Fibroblast of upper back skin (primary cell): Measurements from ENCODE around the gene SLC8A1.

Experiments used
- DNase-seq: peaks from one replicate; pipeline ENCODE4 v3.0.0-alpha.2; 2013

Gene SLC8A1

DNA sequence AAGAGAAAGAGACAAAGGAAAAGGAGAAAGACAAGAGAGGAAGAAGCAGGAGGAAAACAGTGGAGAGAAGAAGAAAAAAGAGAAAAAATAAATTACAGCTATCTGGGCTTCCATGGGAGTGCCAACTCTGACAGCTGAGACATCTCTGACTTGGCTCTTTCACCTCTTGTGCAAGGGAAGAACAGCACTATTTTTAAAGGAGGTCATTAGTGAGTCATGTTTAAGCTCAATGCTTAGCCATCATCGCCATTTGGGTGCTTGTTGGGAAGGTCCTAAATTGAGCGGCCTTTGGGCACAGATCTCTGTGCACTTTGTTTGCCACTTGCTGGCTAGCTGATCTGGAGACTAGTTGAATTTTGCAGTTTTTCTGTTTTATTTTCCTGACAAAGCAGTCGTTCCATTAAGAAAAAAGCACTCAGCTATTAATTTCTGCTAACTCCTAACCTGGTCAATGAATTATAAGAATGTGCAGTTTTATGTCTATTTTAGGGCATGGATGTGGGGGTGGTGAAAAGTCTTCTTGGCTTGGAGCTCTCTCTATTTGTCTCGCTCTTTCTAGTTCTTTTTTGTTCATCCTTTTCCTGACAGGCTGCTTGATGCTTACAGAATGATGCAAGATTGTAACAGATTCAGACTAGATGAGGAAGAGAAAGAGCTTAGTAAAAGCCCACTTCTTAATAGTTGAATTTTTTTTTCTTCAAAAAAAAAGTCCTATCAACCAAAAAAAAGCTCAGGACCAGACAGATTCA lies 231.5 kb downstream of the SLC8A1 start:
- peak; percentile 72 for DNase-seq

GRCh38 chr2:40219141-40219540 lies 232.7 kb downstream of the SLC8A1 start:
- DNase-seq = no peak

DNA sequence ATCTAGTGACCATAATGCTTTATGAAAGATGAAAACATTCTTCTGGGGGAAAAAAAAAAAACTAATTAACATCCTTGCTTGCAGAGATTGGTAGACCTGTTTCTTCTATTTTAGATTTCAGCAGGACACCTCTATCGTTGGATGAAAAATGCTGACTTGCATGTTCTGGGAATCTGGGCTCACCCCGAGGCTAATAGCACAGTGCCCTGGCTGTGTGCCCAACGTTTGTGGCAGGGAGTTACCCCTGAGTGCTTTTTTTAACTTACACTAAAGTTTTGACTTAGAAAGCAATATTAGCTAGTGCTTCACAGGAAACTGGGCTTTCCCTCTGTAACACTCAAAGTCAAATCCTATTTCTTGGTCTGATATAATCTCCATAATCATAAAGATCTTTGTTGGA lies 233.2 kb downstream of the SLC8A1 start:
- peak; percentile 42 for DNase-seq

- no peak for DNase-seq
Measured at GRCh38 chr2:40213619-40214018, 238.3 kb downstream of the SLC8A1 start.

DNA sequence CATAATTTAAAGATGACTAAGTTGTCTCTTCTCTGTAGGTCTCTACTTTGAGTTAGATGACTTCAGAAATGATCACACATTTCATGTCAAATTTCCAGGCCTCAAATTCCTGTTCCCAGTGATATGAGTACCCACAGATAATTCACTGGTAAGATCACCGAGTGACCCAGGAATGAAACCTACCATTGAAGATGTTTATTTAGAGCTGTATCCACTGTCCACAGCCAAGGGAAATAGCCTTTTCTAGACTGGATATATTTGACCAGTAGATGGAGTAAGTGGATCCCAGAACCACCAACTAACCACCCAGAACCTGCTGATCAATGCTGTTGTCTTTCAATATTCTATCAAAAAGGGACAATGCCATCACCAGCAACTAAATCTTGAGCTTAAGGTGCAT lies 238.8 kb downstream of the SLC8A1 start:
- peak; percentile 78 for DNase-seq

DNA sequence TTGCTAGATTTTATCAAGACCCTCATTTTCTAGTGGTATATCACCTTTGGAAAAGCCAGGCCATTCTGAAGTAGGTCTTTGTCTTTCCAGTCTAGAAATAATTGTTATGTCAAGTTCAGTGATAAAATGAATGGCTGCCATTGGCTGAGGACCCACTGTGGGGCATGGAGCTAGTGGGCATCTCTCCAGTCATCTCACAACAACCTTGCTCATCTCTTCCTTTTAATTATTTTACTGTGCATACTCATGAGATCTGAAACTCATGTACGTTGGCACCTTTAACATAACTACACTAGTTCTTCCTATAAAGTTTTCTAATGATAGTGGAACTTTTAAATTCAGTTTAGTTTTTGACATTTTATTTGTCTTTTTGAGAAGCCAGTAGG lies 240.9 kb downstream of the SLC8A1 start:
- DNase-seq = no peak

DNA sequence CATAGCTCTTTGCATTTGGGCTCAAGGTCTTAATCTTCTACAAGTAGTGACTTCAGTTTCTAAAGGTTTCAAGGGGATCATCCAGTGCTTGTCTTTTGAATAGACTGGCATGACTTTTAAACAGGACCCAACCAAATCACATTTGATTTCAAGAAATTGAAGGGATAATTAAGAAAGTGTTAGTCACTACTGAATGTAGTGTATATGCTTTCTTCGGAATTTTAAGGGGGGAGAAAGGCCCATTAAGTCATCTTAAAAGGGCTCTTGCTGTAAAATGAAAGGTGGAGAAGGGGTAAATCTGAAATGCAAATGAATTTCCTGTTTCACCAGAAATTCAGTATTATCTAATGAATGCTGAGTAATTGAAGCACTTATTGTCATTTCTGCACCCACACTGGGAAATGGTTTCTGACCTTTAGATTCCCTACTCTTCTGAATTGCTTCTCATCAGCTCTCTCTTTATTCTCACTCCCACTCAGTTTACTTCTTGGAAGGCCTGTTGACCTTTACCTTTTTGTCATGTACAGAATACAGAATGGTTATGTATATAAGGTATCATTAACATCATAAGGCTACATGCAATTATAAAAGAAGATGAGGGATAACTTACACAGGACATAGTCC lies 241.4 kb downstream of the SLC8A1 start:
- DNase-seq = no peak

DNA sequence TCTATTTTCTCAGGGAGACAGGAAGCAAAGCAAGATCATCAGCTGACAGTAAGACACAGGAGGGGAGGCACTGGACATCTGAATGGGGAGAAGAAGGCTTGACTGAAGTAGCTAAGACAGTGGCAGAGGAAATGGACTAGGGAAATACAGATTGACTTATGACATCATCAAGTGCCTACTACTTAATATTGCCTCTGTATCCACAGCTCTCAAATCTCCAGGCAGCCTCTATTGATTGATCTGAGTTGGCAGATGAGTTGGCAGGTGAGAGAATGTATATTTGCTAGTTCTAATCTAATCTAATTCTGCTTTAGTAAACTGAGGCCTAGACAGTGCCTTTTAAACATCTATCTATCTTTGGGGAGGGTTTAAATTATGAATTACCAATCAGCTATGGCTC lies 242.1 kb downstream of the SLC8A1 start:
- DNase-seq = no peak

DNA sequence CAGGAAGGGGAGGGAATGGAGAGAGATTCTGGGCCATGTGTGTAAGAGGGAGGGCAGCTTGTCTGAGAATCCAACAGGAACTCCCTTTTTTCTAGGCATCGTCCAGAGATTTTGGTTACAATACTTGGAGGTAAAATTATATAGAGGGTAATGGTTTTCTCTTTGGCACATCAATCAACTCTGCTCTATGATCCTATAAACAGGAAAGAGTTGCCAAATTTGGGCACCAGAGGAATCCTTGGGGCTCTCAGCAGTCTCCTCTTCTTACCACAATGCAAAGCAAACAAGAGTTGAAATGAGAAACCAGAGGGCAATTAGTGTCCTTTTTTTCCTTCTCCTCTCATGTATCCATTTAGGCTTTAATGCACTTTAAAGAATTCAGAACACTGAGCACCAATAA lies 243.4 kb downstream of the SLC8A1 start:
- no peak for DNase-seq

DNA sequence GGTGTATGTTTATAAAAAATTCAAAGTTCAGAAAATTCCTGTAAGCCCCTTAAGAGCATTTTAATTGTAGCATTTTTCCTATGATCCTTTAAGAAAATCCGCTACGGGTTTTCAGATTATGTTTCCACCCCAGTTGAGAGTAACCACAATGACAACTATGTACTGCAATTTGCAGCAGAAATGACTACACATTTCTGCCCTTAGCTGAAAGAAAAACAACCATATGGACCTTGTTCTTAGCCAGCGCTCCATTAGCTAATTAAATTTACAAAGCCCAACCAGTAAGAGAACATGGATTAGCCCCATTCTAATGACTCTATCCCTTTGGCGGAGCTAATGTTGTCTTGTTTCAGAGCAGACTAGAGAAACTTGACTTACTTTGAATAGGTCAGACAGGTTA lies 247.6 kb downstream of the SLC8A1 start:
- peak; percentile 78 for DNase-seq

DNA sequence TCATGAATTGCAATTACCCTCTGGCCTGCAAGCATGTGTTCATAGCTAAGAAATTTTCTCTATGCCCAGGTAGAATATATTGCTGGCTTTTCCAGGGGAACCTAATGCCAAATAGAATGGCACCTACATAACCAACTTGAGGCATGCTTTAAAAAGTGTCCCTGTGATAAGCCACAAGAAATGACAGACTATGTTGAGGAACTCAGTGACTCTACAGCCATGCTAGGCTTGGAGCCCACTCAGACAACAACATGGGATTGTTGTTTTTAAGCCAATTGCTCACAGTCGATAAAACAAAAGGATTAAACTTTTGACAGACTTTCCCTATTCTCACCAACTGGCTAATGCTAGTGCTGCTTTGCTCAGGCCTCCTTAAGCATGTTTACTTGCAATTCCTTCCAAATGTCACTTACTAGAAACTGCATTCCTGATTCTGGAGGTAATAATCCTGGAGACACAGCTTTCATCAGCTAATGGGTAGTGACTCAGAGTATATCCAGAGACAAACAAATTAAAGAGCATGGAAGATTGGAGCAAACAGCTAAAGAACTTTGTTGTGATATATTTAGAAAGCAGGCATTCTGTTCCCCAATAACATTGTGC lies 249.0 kb downstream of the SLC8A1 start:
- DNase-seq = peak; percentile 56

DNA sequence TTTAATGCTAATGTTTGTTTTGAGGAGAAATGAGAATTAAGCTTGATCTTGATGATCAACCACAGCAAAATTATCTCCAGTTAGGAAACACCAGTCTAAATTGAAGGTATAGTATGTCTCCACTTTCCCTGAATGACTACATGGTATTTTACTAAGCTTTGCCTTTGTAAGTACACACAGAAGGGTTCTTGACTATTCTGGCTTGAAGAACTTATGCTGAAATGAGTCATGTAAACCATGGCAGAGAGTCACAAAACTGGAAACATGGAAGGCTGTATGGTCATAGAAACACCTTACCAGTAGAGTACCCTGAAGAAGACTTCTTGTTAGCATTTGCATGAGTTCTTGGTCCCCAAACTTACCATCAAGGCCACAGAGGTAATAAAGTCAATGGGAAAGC lies 250.5 kb downstream of the SLC8A1 start:
- no peak for DNase-seq

DNA sequence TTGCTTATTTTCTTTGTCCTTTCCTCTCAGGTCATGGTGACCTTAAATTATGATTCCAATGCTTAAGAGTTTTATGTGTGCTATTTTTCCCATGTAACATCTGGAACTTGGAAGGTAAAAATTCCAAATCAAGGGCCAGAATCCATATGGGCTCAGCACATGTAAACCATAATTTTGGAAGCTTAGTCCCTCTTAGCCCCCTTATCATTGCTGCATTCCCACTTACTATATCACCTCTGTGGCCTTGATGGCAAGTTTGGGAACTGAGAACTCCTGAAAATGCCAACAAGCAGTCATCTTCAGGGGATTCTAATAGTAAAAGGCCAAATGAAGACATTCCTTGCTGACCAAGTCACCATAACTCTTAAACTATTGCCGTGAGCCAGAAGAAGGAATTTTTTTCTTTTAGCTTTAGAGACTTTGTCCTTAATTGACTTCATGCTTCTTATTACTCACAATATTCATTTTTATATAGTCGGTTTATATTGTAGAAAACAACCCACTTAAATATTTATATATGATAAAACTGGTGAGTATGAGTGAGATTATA lies 251.4 kb downstream of the SLC8A1 start:
- peak; percentile 51 for DNase-seq

GRCh38 chr2:40199771-40200170 lies 252.1 kb downstream of the SLC8A1 start:
- DNase-seq = peak; percentile 63

DNA sequence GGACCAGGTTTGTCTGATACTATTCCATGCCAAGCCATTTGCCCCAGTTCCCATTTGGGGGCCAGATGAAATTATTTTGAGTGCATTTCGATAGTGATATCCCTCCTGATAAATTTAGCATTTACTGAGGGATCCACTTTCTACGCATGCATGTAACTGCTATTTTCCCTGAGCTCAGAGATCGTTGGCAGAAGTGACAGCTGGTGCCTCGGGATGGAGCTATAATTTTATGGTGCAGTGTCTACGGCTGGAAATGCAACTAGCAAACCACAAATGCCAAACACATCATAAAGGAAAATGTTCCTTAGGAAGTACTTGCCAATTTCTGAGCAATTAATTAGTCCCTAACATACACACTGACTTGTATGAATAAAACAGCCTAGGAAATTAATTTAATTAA lies 254.8 kb downstream of the SLC8A1 start:
- DNase-seq = no peak

DNA sequence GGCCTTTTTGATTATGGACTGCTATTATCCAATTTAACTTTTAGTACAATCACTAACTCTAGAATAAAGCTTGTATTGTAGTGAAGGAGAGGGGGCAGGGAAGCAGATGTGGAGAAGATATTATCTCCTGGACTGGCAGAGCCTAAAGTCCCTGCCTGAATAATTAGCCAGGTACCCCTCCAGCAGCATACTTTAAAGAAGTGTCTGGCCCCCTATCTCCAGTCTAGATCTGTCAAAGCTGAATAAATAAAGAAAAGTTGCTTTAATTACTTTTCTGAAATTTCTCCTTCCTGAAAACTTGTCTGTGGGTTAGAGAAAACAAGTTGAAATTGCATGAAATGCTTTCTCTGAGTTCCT lies 258.2 kb downstream of the SLC8A1 start:
- no peak for DNase-seq

GRCh38 chr2:40192864-40193669 lies 258.8 kb downstream of the SLC8A1 start:
- peak; percentile 86 for DNase-seq

DNA sequence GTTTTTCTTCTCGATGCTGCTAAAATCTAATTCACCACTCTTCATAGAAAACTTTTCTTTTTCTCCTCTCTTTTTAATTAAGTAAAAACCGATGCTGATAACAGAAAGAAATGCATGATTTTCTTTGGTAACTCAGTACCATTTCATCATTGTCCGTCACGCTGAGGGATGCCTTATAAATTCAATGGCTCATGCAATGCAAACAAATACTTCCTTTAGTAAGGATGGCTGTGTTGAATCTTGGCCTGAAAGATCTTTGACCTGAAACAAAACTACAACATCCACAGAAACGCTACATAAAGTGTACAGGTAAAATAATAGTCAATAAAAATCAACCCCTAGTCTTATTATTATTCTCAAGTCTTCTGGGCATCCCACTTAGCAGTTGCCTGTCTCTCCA lies 261.4 kb downstream of the SLC8A1 start:
- no peak for DNase-seq

GRCh38 chr2:40189881-40190280 lies 262.0 kb downstream of the SLC8A1 start:
- no peak for DNase-seq

GRCh38 chr2:40187054-40187453 lies 264.8 kb downstream of the SLC8A1 start:
- DNase-seq = no peak

DNA sequence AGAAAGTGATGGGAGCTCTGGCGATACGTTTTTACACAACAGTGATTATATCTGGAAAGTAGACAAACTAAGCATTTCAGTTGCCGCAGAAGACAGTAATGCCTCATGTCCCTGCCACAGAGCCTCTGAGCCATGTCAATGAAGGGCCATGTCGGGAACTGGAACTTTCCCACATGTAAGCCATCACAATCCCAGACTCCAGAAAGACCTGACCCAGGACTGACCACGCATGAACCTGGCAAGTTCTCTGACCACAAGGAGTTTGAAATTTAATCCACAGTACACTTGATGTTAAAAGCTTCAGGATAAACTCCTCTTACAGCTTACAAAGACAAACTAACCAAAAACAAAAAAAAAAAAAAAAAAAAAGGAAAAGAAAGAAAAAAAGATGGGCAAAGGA lies 267.3 kb downstream of the SLC8A1 start:
- DNase-seq = no peak

- DNase-seq = no peak
Measured at GRCh38 chr2:40181855-40182254, 270.0 kb downstream of the SLC8A1 start.

- DNase-seq = no peak
Measured at GRCh38 chr2:40179801-40180200, 272.1 kb downstream of the SLC8A1 start.
